GM10248 (cell line): Measurements from ENCODE around the gene SH3RF3.

Source experiments
- CTCF ChIA-PET: fragments of 300-600 bp; sonication (Branson Sonifier 250); formaldehyde crosslinking; extraction: SDS; loops from one replicate; lab custom pipeline; 2021; ENCODE audit warnings: antibody characterized with exemption; lab: Yijun Ruan, JAX
- POLR2A ChIA-PET: fragments of 350-650 bp; sonication (Branson Sonifier 250); formaldehyde crosslinking; extraction: SDS; loops from one replicate; lab custom pipeline; 2020; ENCODE audit warnings: antibody characterized with exemption; lab: Yijun Ruan, JAX
- DNase-seq: peaks from one replicate; pipeline ENCODE4 v3.0.0; 2012; ENCODE audit errors: extremely low spot score
- CTCF ChIP-seq: IDR thresholded peaks from 2 replicates; pipeline ENCODE4 v1.5.1; 2012; ENCODE audit warnings: mild to moderate bottlenecking, low read depth; ENCODE audit errors: extremely low read depth, missing control alignments, control extremely low read depth

SH3RF3 gene

DNA sequence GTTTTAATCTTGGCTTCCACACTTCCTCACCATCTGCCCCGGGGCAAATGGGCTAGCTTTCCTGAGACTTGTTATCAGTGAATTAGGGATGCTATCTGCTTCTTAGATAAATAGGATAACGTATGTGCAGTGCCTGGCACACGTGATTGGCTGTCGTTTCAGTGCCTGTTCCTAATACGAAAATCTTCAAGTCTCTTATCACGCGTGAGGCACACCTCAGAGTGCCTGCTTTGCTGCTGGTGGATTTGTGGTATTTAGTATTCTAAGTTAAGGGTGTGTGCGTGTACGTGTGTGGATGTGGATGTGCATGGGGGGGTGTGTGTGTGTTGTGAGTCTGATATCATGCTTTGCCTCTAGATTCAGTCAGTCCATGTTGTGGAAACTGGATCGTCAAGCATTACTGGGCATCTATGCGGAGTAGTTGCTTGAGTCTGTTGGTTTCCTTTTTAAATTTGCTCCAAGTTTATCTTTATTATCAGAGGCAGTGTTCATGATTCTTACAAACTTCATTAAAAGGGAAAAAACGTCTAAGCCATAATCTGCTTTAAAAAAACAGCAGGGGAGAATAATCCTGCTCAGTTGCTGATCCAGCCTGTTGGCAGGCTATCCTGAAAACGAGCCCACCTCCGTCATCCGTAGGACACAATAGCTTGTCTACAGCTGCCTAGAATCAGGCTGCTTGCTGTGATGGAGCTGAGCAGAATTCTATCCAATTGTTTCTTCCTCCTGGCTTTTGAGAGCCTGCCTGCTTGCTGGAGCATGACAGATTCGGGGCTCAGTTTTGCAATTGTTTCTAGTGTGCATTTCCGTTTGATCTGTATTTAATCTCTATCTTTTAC lies 6.6 kb downstream of the SH3RF3 start:
- TF ChIP-seq CTCF = no peak
- DNase-seq = no peak
- POLR2A ChIA-PET = no interaction called here
- CTCF ChIA-PET = no interaction called here

- ChIA-PET POLR2A (no interaction called here), CTCF (no interaction called here)
- TF ChIP-seq CTCF = no peak
- DNase-seq = no peak
Observed at GRCh38 chr2:109136542-109136941, 7.5 kb downstream of the SH3RF3 start.

- CTCF ChIA-PET = no interaction called here
Observed at GRCh38 chr2:109137616-109138015, 8.6 kb downstream of the SH3RF3 start.

DNA sequence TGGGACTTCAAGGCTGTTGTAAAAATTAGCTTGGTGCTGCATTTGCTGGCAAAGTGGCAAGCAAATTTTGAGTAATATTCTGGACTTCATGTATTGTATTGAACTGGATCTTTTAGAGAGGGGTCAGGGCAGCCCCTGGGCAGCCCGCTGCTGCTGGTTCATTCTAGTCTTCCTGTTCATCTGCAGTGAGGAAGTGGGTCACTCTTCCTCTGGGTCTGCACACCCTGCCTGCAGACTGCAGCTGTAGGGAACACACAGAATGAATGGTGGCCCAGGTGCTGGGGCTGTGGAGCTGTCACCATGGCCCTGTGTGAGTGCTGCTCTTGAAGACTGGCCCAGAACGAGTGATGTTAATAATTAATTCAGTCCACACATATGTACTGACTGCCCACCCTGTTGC lies 9.4 kb downstream of the SH3RF3 start:
- no peak for TF ChIP-seq CTCF
- POLR2A ChIA-PET = no interaction called here
- CTCF ChIA-PET = no interaction called here
- DNase-seq = no peak

More at GRCh38 chr2:109137616-109138015, 8.6 kb downstream of the SH3RF3 start:
- TF ChIP-seq CTCF = no peak
- POLR2A ChIA-PET = no interaction called here
- no peak for DNase-seq

GRCh38 chr2:109139002-109139401 lies 10.0 kb downstream of the SH3RF3 start:
- no peak for TF ChIP-seq CTCF
- ChIA-PET POLR2A (no interaction called here), CTCF (interaction anchor here (1.0 kb wide), 1 partner anchor 371 kb away, joined by 3 read pairs; no protein-coding TSS in a partner anchor)
- no peak for DNase-seq

DNA sequence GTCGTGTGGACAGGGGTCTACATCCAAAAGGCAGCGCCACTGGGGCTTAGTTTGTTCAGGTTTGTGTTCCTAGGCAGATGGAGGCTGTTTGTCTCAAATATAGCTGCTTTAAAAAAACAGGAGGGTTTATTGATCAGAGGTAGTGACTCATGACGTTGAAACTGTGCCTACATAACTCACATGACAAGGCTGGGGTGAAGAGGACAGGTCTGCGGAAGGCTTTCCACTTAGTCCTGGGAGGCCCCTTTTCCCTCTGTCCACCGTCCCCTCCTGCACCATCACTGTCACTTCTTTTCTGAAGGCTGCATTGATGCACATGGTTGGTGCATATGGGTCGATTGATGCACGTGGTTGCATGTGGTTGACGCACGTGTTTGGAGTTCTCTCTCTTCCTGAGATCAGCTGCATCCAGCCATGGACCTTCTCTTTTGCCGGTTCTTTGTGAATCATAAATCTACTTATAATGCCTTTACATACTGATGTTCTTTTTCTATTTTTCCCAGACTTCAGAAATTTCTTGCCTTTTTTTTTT lies 10.9 kb downstream of the SH3RF3 start:
- no peak for DNase-seq
- POLR2A ChIA-PET = no interaction called here
- TF ChIP-seq CTCF = no peak
- CTCF ChIA-PET = interaction anchor here (1.0 kb wide), 1 partner anchor 370 kb away, joined by 3 read pairs; no protein-coding TSS in a partner anchor
